Epithelial cell of esophagus (primary cell): ENCODE results near the gene CAMK1D.

Experiments
- DNase-seq: peaks from one replicate; pipeline ENCODE4 v3.0.0; 2010; ENCODE audit warnings: low read depth
- H3K4me3 ChIP-seq: 2 replicates; pipeline ENCODE4 v1.5.1; 2011; ENCODE audit warnings: mild to moderate bottlenecking, low read length, control low read depth
- CTCF ChIP-seq: IDR thresholded peaks from 2 replicates; pipeline ENCODE4 v1.5.1; 2011; ENCODE audit warnings: low read depth, mild to moderate bottlenecking, low read length, control low read depth, inconsistent platforms; ENCODE audit not compliant: insufficient read depth; ENCODE audit errors: missing control alignments

The CAMK1D gene

GRCh38 chr10:12510501-12510941, 161.2 kb downstream of the CAMK1D start:
- no peak for DNase-seq
- no peak overlapping the region for H3K4me3 ChIP-seq
- TF ChIP-seq CTCF: no peak

- no peak for DNase-seq
- TF ChIP-seq CTCF: no peak
- no peak overlapping the region for H3K4me3 ChIP-seq
Measured at GRCh38 chr10:12510984-12511383, 161.6 kb downstream of the CAMK1D start.

- no peak overlapping the region for H3K4me3 ChIP-seq
- TF ChIP-seq CTCF: no peak
- no peak for DNase-seq
Measured at GRCh38 chr10:12511651-12512050, 162.3 kb downstream of the CAMK1D start.

GRCh38 chr10:12512332-12513002, 163.1 kb downstream of the CAMK1D start:
- no peak for TF ChIP-seq CTCF
- no peak for DNase-seq
- H3K4me3 ChIP-seq: no peak overlapping the region

GRCh38 chr10:12513003-12513365, 163.6 kb downstream of the CAMK1D start:
- no peak overlapping the region for H3K4me3 ChIP-seq
- no peak for DNase-seq
- TF ChIP-seq CTCF: no peak

GRCh38 chr10:12513775-12514673, 164.7 kb downstream of the CAMK1D start:
- H3K4me3 ChIP-seq: no peak overlapping the region
- no peak for DNase-seq
- no peak for TF ChIP-seq CTCF
